Keratinocyte (primary cell): Measurements from ENCODE around the gene CCDC107. TPM values are rescaled to one million over a fixed set of nuclear protein-coding genes. Genes with fewer than 3 reads are reported as not detected.

Experiments
- DNase-seq: peaks from one replicate; pipeline ENCODE4 v3.0.0-alpha.2; 2011; ENCODE audit warnings: low read depth, missing footprints, low spot score
- FAIRE-seq: peaks from 2 replicates; lab custom pipeline; 2011; peaks lifted over from hg19 to GRCh38; lab: Jason Lieb, UNC
- H2AFZ ChIP-seq: 2 replicates; pipeline ENCODE4 v1.6.0; 2012; ENCODE audit warnings: low read length, control low read depth, inconsistent platforms; ENCODE audit not compliant: control insufficient read depth
- H3K27ac ChIP-seq: 2 replicates; pipeline ENCODE4 v1.5.1; 2011; ENCODE audit warnings: low read length; ENCODE audit not compliant: control insufficient read depth, insufficient read depth
- H3K27me3 ChIP-seq: 3 replicates; pipeline ENCODE4 v1.6.0; 2011; ENCODE audit warnings: low read length; ENCODE audit not compliant: control insufficient read depth, insufficient read depth; ENCODE audit errors: extremely low read depth
- H3K36me3 ChIP-seq, 2 experiments: 2 replicates in 1 of 2; 3 replicates in 1 of 2; pipeline ENCODE4 v1.5.1; 2011; ENCODE audit warnings: low read length in 2 of 2, mild to moderate bottlenecking in 1 of 2; ENCODE audit not compliant: control insufficient read depth in 2 of 2, insufficient read depth in 2 of 2; ENCODE audit errors: extremely low read depth in 1 of 2
- H3K4me1 ChIP-seq: 3 replicates; pipeline ENCODE4 v1.5.1; 2011; ENCODE audit warnings: low read length; ENCODE audit not compliant: control insufficient read depth, insufficient read depth; ENCODE audit errors: extremely low read depth
- H3K4me2 ChIP-seq: 3 replicates; pipeline ENCODE4 v1.6.0; 2011; ENCODE audit warnings: low read depth, low read length; ENCODE audit not compliant: control insufficient read depth, insufficient read depth; ENCODE audit errors: extremely low read depth
- H3K4me3 ChIP-seq, 3 experiments: fragments of 200-600 bp in 1 of 3; sonication (generic) in 1 of 3; 2 replicates in 2 of 3; 3 replicates in 1 of 3; pipeline ENCODE4 v1.5.1; 2011 to 2016; ENCODE audit warnings: low read length in 3 of 3, mild to moderate bottlenecking in 3 of 3, control low read depth in 2 of 3, inconsistent platforms in 1 of 3, low read depth in 1 of 3, mixed read lengths in 1 of 3, mixed run types in 1 of 3, moderate library complexity in 1 of 3; ENCODE audit not compliant: control insufficient read depth in 2 of 3, insufficient read depth in 2 of 3; ENCODE audit errors: extremely low read depth in 1 of 3
- H3K79me2 ChIP-seq: 2 replicates; pipeline ENCODE4 v1.6.0; 2012; ENCODE audit warnings: low read length; ENCODE audit not compliant: control insufficient read depth, insufficient read depth
- H3K9ac ChIP-seq: 3 replicates; pipeline ENCODE4 v1.6.0; 2011; ENCODE audit warnings: low read length; ENCODE audit not compliant: control insufficient read depth, insufficient read depth; ENCODE audit errors: extremely low read depth
- H3K9me1 ChIP-seq: 3 replicates; pipeline ENCODE4 v1.6.0; 2011; ENCODE audit warnings: low read length; ENCODE audit not compliant: control insufficient read depth, insufficient read depth; ENCODE audit errors: extremely low read depth
- H3K9me3 ChIP-seq: 2 replicates; pipeline ENCODE4 v1.5.1; 2012; ENCODE audit warnings: low read depth, low read length; ENCODE audit not compliant: control insufficient read depth
- H4K20me1 ChIP-seq: 3 replicates; pipeline ENCODE4 v1.6.0; 2011; ENCODE audit warnings: low read length; ENCODE audit not compliant: control insufficient read depth, insufficient read depth; ENCODE audit errors: extremely low read depth
- EZH2 ChIP-seq: IDR thresholded peaks from one replicate; pipeline ENCODE4 v1.6.1; 2012; ENCODE audit warnings: inconsistent platforms, mild to moderate bottlenecking, low read length, moderate library complexity
- dilution Hi-C: fragments of 300-500 bp; cut with MboI; formaldehyde crosslinking; loops from one replicate; pipeline ENCODE4 v1.7.0; 2020; ENCODE audit warnings: low sequenced_read_pairs; ENCODE audit not compliant: extremely low pct_ligation_motif_present
- polyA plus RNA-seq, 5 experiments: library from polyadenylated mRNA; depleted of rRNA in 3 of 5; stranded (reverse) in 3 of 5; stranded (forward) in 1 of 5; unstranded in 1 of 5; fragments of >200 nt; gene quantifications; 1 replicate in 1 of 5; 2 replicates in 3 of 5; 3 replicates in 1 of 5; pipeline versions ENCODE4 v1.2.1 to v1.2.3, GENCODE V29; 2011 to 2012; ENCODE audit warnings: missing spikeins in 2 of 5, low read depth in 1 of 5, low replicate concordance in 1 of 5
- TF ChIP-seq, protein P1 (sequence below), 3 experiments: IDR thresholded peaks in 1 of 3; conservative IDR thresholded peaks in 1 of 3; optimal IDR thresholded peaks in 1 of 3; 2 replicates in 2 of 3; 3 replicates in 1 of 3; pipeline versions ENCODE3 to v1.5.1; 2011; ENCODE audit warnings: low read length in 3 of 3, mild to moderate bottlenecking in 3 of 3, moderate library complexity in 2 of 3, control low read depth in 1 of 3, inconsistent platforms in 1 of 3; ENCODE audit not compliant: insufficient read depth in 2 of 3; ENCODE audit errors: extremely low read depth in 1 of 3

The CCDC107 gene
- polyA plus RNA-seq, 1 donor (not counting 4 experiments of a cell fraction or from before 2014, with no cell fraction given), result 10.5 TPM

DNA sequence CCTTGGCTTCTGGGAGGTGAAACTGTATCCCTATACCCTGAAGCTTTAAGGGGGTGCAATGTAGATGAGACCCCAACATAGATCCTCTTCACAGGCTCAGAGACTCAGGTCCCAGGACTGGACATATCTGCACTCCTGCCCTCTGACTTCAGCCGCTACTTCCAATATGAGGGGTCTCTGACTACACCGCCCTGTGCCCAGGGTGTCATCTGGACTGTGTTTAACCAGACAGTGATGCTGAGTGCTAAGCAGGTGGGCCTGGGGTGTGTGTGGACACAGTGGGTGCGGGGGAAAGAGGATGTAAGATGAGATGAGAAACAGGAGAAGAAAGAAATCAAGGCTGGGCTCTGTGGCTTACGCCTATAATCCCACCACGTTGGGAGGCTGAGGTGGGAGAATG, 21.0 kb downstream of the CCDC107 start:
- no peaks in the 10 kb centered on the region for H3K9me1 ChIP-seq
- peaks cover under 1% of the 10 kb centered on the region for H3K4me1 ChIP-seq
- no peak overlapping the region for H2AFZ ChIP-seq
- TF ChIP-seq, protein P1, sequence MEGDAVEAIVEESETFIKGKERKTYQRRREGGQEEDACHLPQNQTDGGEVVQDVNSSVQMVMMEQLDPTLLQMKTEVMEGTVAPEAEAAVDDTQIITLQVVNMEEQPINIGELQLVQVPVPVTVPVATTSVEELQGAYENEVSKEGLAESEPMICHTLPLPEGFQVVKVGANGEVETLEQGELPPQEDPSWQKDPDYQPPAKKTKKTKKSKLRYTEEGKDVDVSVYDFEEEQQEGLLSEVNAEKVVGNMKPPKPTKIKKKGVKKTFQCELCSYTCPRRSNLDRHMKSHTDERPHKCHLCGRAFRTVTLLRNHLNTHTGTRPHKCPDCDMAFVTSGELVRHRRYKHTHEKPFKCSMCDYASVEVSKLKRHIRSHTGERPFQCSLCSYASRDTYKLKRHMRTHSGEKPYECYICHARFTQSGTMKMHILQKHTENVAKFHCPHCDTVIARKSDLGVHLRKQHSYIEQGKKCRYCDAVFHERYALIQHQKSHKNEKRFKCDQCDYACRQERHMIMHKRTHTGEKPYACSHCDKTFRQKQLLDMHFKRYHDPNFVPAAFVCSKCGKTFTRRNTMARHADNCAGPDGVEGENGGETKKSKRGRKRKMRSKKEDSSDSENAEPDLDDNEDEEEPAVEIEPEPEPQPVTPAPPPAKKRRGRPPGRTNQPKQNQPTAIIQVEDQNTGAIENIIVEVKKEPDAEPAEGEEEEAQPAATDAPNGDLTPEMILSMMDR (optimal IDR thresholded peaks at IDR 0.05 in 1 of 3, IDR thresholded peaks at IDR 0.05 in 1 of 3, conservative IDR thresholded peaks at IDR 0.05 in 1 of 3; ENCODE audit: extremely low read depth in 1 of 3, insufficient read depth in 2 of 3, low read length in 3 of 3), result no peak
- no peak for TF ChIP-seq EZH2
- no peak overlapping the region for H3K27ac ChIP-seq
- DNase-seq (no peak), FAIRE-seq (no peak)
- peaks cover 2 to 4% of the 10 kb centered on the region in 2 experiments for H3K36me3 ChIP-seq
- H3K27me3 ChIP-seq, result no peaks in the 10 kb centered on the region
- no peak overlapping the region for H3K4me2 ChIP-seq
- dilution Hi-C loops, result no loop called here
- H3K79me2 ChIP-seq, result no peaks in the 10 kb centered on the region
- H3K9ac ChIP-seq, result no peak overlapping the region
- H3K4me3 ChIP-seq, result no peak overlapping the region
- H4K20me1 ChIP-seq, result no peaks in the 10 kb centered on the region
- H3K9me3 ChIP-seq, result no peaks in the 10 kb centered on the region

DNA sequence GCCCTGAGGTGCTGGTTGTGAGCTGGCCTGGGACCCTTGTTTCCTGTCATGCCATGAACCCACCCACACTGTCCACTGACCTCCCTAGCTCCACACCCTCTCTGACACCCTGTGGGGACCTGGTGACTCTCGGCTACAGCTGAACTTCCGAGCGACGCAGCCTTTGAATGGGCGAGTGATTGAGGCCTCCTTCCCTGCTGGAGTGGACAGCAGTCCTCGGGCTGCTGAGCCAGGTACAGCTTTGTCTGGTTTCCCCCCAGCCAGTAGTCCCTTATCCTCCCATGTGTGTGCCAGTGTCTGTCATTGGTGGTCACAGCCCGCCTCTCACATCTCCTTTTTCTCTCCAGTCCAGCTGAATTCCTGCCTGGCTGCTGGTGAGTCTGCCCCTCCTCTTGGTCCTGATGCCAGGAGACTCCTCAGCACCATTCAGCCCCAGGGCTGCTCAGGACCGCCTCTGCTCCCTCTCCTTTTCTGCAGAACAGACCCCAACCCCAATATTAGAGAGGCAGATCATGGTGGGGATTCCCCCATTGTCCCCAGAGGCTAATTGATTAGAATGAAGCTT, 21.8 kb downstream of the CCDC107 start:
- no peak overlapping the region for H3K4me3 ChIP-seq
- DNase-seq, result no peak
- H3K9me3 ChIP-seq, result no peaks in the 10 kb centered on the region
- H3K79me2 ChIP-seq, result no peaks in the 10 kb centered on the region
- H3K9me1 ChIP-seq, result no peaks in the 10 kb centered on the region
- H3K4me1 ChIP-seq, result no peaks in the 10 kb centered on the region
- no peak for FAIRE-seq
- no peaks in the 10 kb centered on the region for H4K20me1 ChIP-seq
- no peak overlapping the region for H3K4me2 ChIP-seq
- dilution Hi-C loops, result no loop called here
- no peak for TF ChIP-seq EZH2
- TF ChIP-seq, protein P1 (optimal IDR thresholded peaks at IDR 0.05 in 1 of 3, IDR thresholded peaks at IDR 0.05 in 1 of 3, conservative IDR thresholded peaks at IDR 0.05 in 1 of 3; ENCODE audit: extremely low read depth in 1 of 3, insufficient read depth in 2 of 3, low read length in 3 of 3), result no peak
- H3K36me3 ChIP-seq, result peaks cover 2 to 4% of the 10 kb centered on the region in 2 experiments
- H3K27me3 ChIP-seq, result no peaks in the 10 kb centered on the region
- no peak overlapping the region for H3K27ac ChIP-seq
- no peak overlapping the region for H3K9ac ChIP-seq
- H2AFZ ChIP-seq, result no peak overlapping the region
